KBM-7 (cell line): ENCODE data around the gene PTH1R.

Source experiments
- DNase-seq: peaks from one replicate; pipeline ENCODE4 v3.0.0-alpha.2; 2015
- in situ Hi-C: fragments of 300-500 bp; cut with MboI; formaldehyde crosslinking; loops from 2 replicates; pipeline ENCODE4 v1.14.3; 2020; ENCODE audit warnings: low sequenced_read_pairs, low pct_unique_long_range_greater_than_20kb, mixed read lengths

Gene PTH1R

GRCh38 chr3:46876313-46877300, 914 bp upstream of the PTH1R start:
- no peak for DNase-seq
- in situ Hi-C loops: no loop called here

GRCh38 chr3:46878781-46879436, 1.4 kb downstream of the PTH1R start:
- in situ Hi-C loops: no loop called here
- DNase-seq: no peak

- in situ Hi-C loops: no loop called here
- DNase-seq: no peak
These were observed 3.5 kb downstream of the PTH1R start for GRCh38 chr3:46880884-46881595.

- DNase-seq: no peak
- in situ Hi-C loops: no loop called here
These were observed 4.3 kb downstream of the PTH1R start for GRCh38 chr3:46881596-46882376.

DNA sequence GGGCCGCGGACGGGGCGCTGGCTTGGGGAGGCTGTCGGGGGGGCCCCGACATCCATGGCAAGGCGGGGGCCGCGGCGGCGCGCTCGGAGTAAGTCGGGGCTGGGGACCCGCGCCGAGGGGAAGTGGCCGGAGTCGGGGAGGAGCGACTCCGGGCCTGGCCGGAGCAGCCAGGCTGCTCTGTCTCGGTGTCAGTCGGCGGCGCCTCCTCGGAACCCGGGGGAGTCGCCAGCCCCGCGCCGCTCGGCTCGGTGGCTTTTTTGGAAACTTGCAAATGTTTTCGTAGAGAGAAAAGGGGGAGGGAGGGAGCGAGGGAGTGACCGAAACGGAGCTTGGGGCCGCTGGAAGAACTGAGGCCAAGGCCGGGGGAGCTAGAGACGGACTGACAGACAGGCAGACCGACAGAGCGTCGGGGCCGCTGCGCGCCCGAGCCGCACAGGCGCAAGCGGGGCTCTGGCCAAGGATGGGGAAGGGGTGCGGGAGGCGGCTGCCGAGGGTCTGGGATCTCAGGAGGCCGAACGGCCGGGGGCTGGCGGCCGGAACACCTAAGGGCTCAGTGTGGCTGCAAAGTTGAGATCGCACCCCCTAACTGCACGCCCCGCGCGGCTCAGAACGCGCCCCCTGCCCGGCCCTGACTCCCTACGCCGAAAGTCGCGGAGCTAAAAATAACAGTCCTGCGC, 5.0 kb downstream of the PTH1R start:
- DNase-seq: peak; percentile 42
- in situ Hi-C loops: no loop called here

- DNase-seq: no peak
- in situ Hi-C loops: no loop called here
These were observed 5.7 kb downstream of the PTH1R start for GRCh38 chr3:46883054-46883829.

GRCh38 chr3:46883830-46884185, 6.3 kb downstream of the PTH1R start:
- in situ Hi-C loops: no loop called here
- DNase-seq: no peak

- in situ Hi-C loops: no loop called here
- DNase-seq: no peak
These were observed 6.9 kb downstream of the PTH1R start for GRCh38 chr3:46884427-46884826.

DNA sequence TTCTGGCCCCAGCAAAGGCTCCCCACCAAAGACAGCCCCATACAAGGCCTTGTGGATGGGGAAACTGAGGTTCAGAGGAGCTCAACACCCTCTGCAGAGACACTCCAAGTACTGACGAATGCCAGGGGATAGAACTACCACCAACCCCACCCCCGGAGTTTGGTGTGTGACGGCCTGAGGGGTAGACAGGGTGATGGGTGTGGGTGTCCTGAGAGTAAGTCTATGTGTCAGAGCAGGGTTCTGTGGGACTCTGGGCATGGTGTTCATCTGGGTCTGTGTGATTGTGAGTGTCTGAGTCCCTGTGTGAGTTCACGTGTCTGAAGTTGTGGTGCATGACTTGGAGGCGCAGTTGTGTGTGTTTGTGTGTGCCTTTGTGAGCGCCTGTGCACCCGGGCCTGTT, 7.4 kb downstream of the PTH1R start:
- DNase-seq: no peak
- in situ Hi-C loops: no loop called here

DNA sequence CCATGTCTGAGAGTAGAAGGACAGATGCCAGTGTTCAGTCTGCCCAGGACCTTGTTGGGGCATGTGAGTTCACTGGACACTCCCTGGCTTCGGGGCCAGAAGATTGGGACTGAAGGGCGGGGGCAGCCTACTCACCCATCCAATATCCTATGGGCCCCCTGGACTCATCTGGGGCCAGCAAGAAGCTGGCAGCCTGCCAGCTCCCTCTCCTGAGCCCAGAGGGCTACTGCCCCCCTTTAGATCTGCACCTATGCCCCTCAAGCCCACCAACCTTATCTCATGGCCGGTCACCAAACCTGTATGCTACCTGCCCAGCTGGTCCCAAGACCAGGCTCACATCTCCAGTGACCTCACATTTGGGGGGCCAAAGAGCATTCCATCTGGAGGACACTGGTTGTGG, 8.1 kb downstream of the PTH1R start:
- in situ Hi-C loops: no loop called here
- DNase-seq: no peak

DNA sequence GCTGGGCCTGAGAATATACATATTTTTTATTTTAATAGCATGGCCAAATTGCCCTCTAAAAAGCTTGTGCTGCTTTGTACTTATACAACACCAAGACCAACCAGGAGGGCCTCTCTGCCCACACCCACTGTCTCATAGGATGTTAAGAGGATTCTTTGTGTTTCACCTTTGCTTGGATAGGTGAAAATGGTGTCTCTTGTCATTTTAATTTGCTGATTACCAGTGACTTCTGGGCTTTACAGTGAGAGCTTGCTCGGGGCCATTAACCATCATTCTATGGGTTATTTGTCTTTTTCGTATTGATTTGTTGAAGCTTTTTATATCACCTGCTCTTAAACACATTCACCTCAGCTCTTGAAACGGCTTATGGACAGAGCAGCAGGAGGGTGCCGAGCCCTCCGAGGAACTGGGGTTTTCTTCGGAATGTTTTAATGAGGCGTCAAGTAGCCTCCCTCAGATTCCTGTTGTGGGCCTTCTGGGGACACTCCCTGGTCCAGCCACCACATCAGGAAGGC, 10.5 kb downstream of the PTH1R start:
- no peak for DNase-seq
- in situ Hi-C loops: no loop called here

GRCh38 chr3:46888705-46889104, 11.2 kb downstream of the PTH1R start:
- in situ Hi-C loops: no loop called here

GRCh38 chr3:46889381-46890110, 12.0 kb downstream of the PTH1R start:
- in situ Hi-C loops: no loop called here
- no peak for DNase-seq

More at GRCh38 chr3:46888705-46889104, 11.2 kb downstream of the PTH1R start:
- DNase-seq: no peak

DNA sequence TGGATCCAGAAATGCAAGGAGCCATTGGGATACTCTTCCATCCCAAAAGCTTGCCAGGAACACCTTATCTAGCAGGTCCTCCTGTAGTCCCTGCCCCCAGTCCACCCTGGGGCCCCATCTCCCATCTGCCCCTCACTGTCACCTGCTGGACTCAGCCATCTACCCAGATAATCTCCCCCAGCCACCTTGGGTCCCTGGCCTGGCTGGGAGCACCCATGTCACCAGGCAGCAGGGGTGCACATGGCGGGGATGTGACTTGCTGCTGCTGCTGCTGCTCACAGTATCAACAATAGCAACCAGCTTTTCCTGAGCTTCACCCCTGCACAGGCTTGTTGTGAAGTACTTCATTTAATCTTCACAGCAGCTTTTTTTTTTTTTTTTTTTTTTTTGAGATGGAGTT, 12.6 kb downstream of the PTH1R start:
- in situ Hi-C loops: no loop called here
- DNase-seq: no peak

- in situ Hi-C loops: no loop called here
- DNase-seq: no peak
These were observed 13.6 kb downstream of the PTH1R start for GRCh38 chr3:46891132-46891531.

- no peak for DNase-seq
- in situ Hi-C loops: no loop called here
These were observed 15.0 kb downstream of the PTH1R start for GRCh38 chr3:46892285-46893145.
